Nephron progenitor cell (in vitro differentiated cells): ENCODE measurements around the gene INTS1.

Experiments
- DNase-seq: peaks from one replicate; pipeline ENCODE4 v3.0.0; 2021
- H3K27ac Mint-ChIP-seq: 2 replicates; pipeline ENCODE4 v1.8.0; 2021; ENCODE audit warnings: mild to moderate bottlenecking, moderate library complexity, mixed read lengths
- H3K27me3 Mint-ChIP-seq: 2 replicates; pipeline ENCODE4 v1.8.0; 2021; ENCODE audit warnings: mild to moderate bottlenecking, low read depth, mixed read lengths; ENCODE audit not compliant: poor library complexity
- H3K36me3 Mint-ChIP-seq: 2 replicates; pipeline ENCODE4 v1.8.0; 2021; ENCODE audit warnings: low read depth, mixed read lengths
- H3K4me1 Mint-ChIP-seq: 2 replicates; pipeline ENCODE4 v1.8.0; 2021; ENCODE audit warnings: mixed read lengths
- H3K4me3 Mint-ChIP-seq: 2 replicates; pipeline ENCODE4 v1.8.0; 2021; ENCODE audit warnings: mild to moderate bottlenecking, moderate library complexity, mixed read lengths
- H3K9me3 Mint-ChIP-seq: 2 replicates; pipeline ENCODE4 v1.8.0; 2021; ENCODE audit warnings: mild to moderate bottlenecking, moderate library complexity, mixed read lengths
- TF ChIP-seq, protein P1 (sequence below): fragments of 200-600 bp; sonication (generic); IDR thresholded peaks from 2 replicates; pipeline ENCODE4 v1.5.0; 2021; ENCODE audit warnings: antibody characterized with exemption

Gene INTS1

DNA sequence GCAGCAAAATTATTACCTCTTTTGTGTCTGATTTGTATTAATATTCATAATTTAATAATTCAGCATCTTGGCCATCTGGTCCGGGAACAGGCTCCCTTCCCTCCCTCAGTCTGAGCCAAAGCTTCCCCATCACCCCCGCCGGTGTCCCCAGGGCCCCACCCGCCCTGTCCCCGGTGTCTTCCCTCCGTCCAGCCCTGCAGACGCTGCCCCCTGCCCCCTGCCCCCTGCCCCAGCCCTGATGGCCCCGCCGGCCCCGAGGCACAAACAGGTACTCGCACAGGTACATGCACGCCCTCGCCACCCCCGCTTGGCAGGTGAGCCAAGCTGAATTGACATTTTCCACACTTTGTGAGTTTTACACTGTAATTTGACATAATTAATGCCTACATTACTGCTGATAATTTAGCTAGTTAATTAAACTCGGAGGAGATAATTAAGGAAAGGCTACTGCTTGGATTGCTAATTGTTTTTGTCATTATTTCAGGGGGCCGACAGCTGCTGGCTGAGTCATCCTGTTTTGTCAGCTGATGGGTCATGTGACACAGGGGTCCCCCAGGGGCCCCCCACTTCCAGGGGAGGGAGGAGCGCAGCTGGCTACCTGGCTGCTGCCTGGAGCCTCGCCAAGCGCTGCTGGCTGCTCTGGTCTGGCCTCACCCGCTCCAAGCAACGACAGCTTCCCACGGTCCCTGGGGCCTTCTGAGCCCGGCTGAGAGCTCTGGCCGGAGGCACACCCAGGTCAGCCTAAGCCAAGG lies 81.5 kb downstream of the INTS1 start:
- Mint-ChIP-seq H3K27ac (no peak overlapping the region), H3K9me3 (peaks cover 3% of the 10 kb centered on the region), H3K36me3 (no peaks in the 10 kb centered on the region), H3K4me3 (no peak overlapping the region), H3K27me3 (peaks cover 31% of the 10 kb centered on the region), H3K4me1 (peaks cover 12% of the 10 kb centered on the region)
- TF ChIP-seq, protein P1, sequence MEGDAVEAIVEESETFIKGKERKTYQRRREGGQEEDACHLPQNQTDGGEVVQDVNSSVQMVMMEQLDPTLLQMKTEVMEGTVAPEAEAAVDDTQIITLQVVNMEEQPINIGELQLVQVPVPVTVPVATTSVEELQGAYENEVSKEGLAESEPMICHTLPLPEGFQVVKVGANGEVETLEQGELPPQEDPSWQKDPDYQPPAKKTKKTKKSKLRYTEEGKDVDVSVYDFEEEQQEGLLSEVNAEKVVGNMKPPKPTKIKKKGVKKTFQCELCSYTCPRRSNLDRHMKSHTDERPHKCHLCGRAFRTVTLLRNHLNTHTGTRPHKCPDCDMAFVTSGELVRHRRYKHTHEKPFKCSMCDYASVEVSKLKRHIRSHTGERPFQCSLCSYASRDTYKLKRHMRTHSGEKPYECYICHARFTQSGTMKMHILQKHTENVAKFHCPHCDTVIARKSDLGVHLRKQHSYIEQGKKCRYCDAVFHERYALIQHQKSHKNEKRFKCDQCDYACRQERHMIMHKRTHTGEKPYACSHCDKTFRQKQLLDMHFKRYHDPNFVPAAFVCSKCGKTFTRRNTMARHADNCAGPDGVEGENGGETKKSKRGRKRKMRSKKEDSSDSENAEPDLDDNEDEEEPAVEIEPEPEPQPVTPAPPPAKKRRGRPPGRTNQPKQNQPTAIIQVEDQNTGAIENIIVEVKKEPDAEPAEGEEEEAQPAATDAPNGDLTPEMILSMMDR = no peak
- DNase-seq = no peak

DNA sequence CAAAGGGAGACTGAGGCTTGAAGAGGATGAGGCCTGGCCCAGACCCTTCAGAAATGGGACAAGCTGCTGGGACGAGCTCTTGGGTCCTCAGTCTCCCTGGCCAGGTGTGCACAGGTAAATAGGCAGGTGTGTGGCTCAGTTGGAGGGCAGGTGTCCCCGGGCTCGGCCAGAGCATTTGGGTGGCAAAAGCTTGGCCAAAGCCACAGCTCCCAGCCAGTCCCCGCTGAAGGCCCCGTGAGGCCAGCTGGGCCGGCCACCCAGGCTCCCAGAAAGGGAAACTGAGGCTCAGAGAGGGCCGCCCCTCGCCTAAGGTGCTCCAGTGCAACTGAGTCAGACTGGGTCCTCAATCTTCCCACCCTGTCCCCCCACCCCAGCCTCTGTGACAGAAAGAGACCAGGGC lies 82.2 kb downstream of the INTS1 start:
- Mint-ChIP-seq H3K27ac (no peak overlapping the region), H3K9me3 (peaks cover 3% of the 10 kb centered on the region), H3K4me3 (no peak overlapping the region), H3K36me3 (no peaks in the 10 kb centered on the region), H3K27me3 (peaks cover 38% of the 10 kb centered on the region), H3K4me1 (peaks cover 20% of the 10 kb centered on the region)
- DNase-seq = no peak
- TF ChIP-seq, protein P1 = no peak

DNA sequence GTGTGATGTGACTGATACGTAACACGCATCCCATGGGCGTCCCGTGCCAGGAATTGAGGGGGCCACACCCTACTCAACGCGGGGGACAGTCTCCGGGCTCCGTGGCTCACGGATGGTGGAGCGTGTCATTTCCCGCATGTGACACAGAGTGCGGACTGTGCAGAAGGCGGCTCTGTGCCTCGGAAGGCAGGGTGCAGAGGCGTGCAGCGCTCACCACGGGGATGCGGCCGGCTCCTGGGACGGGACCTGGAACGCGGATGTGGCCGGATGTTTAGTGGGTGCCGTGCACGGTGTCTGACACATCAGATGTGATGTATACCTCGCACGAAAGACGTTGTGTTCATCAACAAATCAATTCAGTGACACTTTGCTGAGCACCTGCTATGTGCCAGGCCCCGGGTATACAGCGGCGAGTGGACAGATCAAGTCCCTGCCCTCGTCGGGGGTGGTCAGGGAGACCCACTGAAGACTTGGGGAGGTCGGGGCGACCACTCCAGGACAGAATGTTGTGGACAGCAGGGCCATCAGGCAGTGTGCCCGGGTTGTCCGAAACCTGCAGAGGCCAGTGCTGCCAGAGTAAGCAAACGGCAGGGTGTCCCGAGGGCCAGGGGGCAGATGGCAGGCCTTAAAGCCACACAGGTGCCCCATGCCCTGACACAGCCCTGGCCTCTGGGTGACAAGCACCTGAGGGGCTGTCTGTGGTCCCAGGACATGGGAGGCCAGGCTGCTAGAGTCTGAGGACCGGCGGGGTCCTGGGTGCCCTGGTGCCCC lies 83.0 kb downstream of the INTS1 start:
- peaks cover 20% of the 10 kb centered on the region for H3K4me1 Mint-ChIP-seq
- TF ChIP-seq, protein P1 = no peak
- no peak overlapping the region for H3K27ac Mint-ChIP-seq
- no peaks in the 10 kb centered on the region for H3K36me3 Mint-ChIP-seq
- H3K27me3 Mint-ChIP-seq = peaks cover 46% of the 10 kb centered on the region
- no peak overlapping the region for H3K4me3 Mint-ChIP-seq
- H3K9me3 Mint-ChIP-seq = peaks cover 3% of the 10 kb centered on the region
- no peak for DNase-seq
